ENCODE measurements around the gene EXOC4. TPM values are rescaled to one million over a fixed set of nuclear protein-coding genes. Genes with fewer than 3 reads are reported as not detected.

EXOC4 gene
- total RNA-seq, 1 donor from 2014 or later: 145 TPM

- Mint-ChIP-seq H3K9me3 (ENCODE audit: low read depth) (peaks cover 3% of the 10 kb centered on the region), H3K27ac (no peak overlapping the region), H3K4me3 (ENCODE audit: low read depth) (no peak overlapping the region), H3K36me3 (ENCODE audit: insufficient read depth) (peaks cover 7% of the 10 kb centered on the region), H3K27me3 (no peaks in the 10 kb centered on the region), H3K4me1 (ENCODE audit: low read depth) (no peaks in the 10 kb centered on the region)
- TF ChIP-seq CTCF (IDR thresholded peaks at IDR 0.05; ENCODE audit: unreplicated experiment): no peak
- DNase-seq (ENCODE audit: low spot score, unreplicated experiment): no peak
Observed at GRCh38 chr7:133517766-133518165, 264.9 kb downstream of the EXOC4 start.

GRCh38 chr7:133518718-133519117 lies 265.8 kb downstream of the EXOC4 start:
- Mint-ChIP-seq H3K27me3 (no peaks in the 10 kb centered on the region), H3K27ac (no peak overlapping the region), H3K36me3 (ENCODE audit: insufficient read depth) (peaks cover 5% of the 10 kb centered on the region), H3K9me3 (ENCODE audit: low read depth) (peaks cover 3% of the 10 kb centered on the region), H3K4me1 (ENCODE audit: low read depth) (no peaks in the 10 kb centered on the region), H3K4me3 (ENCODE audit: low read depth) (no peak overlapping the region)
- TF ChIP-seq CTCF (IDR thresholded peaks at IDR 0.05; ENCODE audit: unreplicated experiment): no peak
- DNase-seq (ENCODE audit: low spot score, unreplicated experiment): no peak

- DNase-seq (ENCODE audit: low spot score, unreplicated experiment): no peak
- Mint-ChIP-seq H3K4me3 (ENCODE audit: low read depth) (no peak overlapping the region), H3K36me3 (ENCODE audit: insufficient read depth) (peaks cover 5% of the 10 kb centered on the region), H3K27ac (no peak overlapping the region), H3K4me1 (ENCODE audit: low read depth) (no peaks in the 10 kb centered on the region), H3K9me3 (ENCODE audit: low read depth) (peaks cover 3% of the 10 kb centered on the region), H3K27me3 (no peaks in the 10 kb centered on the region)
- no peak for TF ChIP-seq CTCF (IDR thresholded peaks at IDR 0.05; ENCODE audit: unreplicated experiment)
Observed at GRCh38 chr7:133520248-133520647, 267.4 kb downstream of the EXOC4 start.

- H3K4me3 Mint-ChIP-seq (ENCODE audit: low read depth): no peak overlapping the region
- no peak overlapping the region for H3K27ac Mint-ChIP-seq
- peaks cover 1% of the 10 kb centered on the region for H3K36me3 Mint-ChIP-seq (ENCODE audit: insufficient read depth)
- no peaks in the 10 kb centered on the region for H3K9me3 Mint-ChIP-seq (ENCODE audit: low read depth)
- TF ChIP-seq CTCF (IDR thresholded peaks at IDR 0.05; ENCODE audit: unreplicated experiment): no peak
- no peaks in the 10 kb centered on the region for H3K4me1 Mint-ChIP-seq (ENCODE audit: low read depth)
- no peaks in the 10 kb centered on the region for H3K27me3 Mint-ChIP-seq
- DNase-seq (ENCODE audit: low spot score, unreplicated experiment): no peak
Observed at GRCh38 chr7:133522501-133522900, 269.6 kb downstream of the EXOC4 start.

GRCh38 chr7:133528796-133529195 lies 275.9 kb downstream of the EXOC4 start:
- Mint-ChIP-seq H3K9me3 (ENCODE audit: low read depth) (no peaks in the 10 kb centered on the region), H3K4me3 (ENCODE audit: low read depth) (no peak overlapping the region), H3K27me3 (no peaks in the 10 kb centered on the region), H3K36me3 (ENCODE audit: insufficient read depth) (no peaks in the 10 kb centered on the region), H3K4me1 (ENCODE audit: low read depth) (peaks cover 3% of the 10 kb centered on the region), H3K27ac (no peak overlapping the region)
- DNase-seq (ENCODE audit: low spot score, unreplicated experiment): no peak
- TF ChIP-seq CTCF (IDR thresholded peaks at IDR 0.05; ENCODE audit: unreplicated experiment): no peak

All from progenitor cell of endocrine pancreas (in vitro differentiated cells).